NCI-H2107 (cell line): ENCODE measurements around the gene DCANP1.
"Not testable (repeated sequence)": the region's sequence is repeated elsewhere in the genome, so short reads cannot be mapped to it uniquely, and the experiment has no call there.

Experiments used
- DNase-seq: peaks from one replicate; lab custom pipeline; 2025; lab: John Stamatoyannopoulos, UW

The DCANP1 gene, protein sequence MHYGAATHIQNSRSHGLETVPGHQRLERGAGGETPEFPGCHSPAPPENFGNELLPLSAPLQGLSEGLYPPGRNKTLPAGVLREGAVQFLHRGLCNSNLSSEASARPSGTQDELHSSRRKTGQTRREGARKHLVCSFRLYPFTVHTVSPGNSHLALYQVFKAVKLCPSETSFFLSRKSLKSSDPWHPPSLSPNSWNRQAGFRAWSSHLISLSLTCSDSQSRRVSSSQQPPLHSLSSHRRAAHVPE

DNA sequence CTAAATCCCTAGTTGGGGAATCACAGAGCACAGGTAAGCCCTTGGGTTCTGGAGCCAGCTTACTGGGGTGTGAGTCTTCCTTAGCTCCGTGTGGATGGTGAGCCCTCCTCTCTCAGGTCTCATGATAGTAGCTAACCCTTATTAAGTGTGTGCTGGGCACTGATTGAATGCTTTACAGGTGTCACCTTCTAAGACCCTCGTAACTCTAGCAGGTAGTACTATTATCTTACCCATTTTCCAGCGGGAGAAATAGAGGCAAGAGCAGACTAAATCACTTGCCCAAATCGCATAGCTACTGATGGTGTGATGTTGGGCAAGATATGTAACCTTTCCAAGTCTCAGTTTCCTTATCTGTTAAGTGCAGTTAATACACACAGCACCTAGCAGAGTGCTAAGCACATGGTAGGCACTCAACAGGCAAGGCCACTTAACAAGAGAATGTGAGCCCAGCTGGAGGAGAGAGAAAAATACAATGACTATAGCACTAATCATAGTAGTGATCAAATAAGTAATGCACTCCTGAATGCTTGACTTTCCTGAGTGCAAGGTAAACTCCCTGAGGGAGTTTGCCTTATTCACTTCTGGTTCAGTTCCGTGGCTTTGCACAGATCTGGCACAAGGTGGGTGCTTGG, at the start of gene DCANP1:
DCANP1 (minus strand) TSS at position 51 of the 632 bp plus-strand sequence. CDS start 240 bp downstream, outside the sequence.
- DNase-seq = no peak

DNA sequence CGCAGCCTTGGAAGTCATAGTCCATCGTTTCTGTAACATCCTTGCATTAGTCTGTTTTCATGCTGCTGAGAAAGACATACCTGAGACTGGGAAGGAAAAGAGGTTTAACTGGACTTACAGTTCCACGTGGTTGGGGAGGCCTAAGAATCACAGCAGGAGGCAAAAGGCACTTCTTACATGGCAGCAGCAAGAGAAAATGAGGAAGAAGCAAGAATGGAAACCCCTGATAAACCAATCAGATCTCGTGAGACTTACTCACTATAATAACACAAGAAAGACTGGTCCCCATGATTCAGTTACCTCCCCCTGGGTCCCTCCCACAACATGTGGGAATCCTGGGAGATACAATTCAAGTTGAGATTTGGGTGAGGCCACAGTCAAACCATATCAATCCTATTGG, 48.4 kb upstream of the DCANP1 start:
- not testable (repeated sequence) for DNase-seq

DNA sequence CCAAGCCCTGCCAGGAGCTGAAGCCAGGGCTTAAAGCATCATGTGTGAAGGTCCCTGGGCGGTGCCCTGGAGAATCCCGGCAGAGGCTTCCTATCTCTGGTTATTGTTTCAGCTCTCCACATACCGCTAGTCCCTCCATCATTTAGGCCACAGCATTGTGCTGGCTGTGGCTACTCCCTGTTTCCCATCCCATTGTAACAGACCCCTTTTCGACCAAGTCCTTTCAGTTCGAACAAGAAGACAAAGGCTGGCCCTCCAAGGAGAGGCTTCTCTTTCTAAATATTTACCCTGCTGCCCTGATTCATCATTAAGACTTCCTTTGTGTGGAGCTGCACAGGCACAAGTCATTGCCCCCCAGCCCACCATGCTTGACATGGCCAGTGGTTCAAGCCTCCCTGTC, 47.0 kb upstream of the DCANP1 start:
- DNase-seq = no peak

DNA sequence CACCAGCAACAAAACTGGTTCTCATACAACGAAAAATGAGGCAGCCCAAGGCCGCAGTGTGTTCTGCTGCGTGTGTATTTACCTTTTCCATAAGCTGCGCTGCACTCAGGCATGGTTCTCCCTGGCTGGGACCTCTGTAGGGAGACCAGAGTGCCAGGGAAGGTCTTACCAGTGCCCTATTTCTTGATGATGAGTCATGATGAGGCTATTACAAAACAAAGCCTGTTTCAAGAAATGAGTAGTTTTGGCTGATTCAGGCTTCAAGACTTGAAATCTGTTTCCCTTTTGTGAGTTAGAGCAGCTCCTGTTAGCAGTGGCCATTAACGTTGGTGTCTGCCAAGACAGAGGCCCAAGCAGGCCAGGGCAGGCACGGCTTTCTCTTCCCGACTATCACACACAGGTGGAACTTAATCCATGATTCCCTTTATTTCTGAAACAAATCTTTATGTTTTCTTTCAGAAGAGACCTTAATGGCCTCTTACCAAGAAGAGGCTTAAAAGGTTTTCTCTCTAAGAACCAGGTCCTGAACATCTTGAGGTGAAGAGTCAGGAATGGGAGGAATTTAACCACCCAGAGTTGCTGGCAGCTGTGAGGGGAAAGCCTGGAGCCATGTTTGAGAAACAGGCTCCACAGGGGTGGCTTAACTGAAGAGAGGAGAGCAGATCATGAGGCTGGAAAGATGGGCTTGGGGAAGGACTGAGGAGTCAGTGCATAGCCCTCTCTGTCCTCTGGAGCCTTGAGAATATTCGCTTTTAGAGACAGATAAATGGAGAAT, 46.4 kb upstream of the DCANP1 start:
- no peak for DNase-seq

DNA sequence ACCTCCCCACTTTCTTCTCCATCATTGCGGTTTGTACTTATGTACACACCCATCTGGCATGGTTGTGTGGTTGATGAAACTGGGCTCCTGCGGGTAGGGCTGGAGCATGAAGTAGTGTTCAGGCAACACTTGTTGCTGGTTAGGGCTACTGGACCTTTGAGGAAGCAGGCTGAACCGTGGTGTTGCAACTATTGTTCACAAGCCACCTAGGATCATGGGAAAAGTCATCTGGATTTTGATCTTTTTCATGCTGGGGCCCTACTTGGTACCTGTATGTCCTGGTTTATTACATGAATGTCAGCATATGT, 45.1 kb upstream of the DCANP1 start:
- no peak for DNase-seq

DNA sequence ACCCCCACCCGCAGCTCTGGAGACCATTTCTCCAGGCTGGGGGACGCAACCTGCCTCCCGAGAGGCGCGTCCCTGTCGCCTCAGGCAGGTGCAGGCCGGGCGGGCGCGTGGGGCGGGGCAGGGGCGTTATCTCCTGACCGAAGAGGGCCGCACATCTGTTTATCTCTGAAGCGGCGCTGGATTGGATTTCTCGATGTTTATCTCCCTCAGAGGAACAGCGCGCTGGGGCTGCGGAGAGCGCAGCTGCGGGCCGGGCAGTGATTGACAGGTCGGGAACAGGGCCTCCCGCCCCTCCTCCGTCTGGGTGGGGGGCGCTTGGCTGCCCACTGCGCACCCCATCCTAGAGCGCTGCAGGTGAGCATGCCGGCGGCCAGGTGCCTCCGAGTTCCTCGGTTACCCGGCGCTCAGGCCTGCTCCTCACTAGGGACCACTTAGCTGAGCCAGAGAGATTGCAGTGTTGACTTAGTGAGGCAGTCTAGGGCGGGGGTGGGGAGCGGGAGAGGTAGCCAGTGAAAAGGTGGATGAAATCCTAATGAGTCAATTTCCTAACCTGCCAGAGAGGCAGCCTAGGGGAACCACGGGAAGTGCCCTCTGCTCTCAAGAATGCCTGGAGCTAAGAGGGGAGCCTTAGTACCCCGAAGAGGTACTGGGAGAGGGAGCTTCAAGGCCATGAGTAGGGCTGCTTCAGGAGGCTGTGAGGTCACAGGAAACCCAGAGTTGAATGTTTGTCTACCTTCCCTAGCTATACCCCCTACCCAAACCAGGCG, 44.6 kb upstream of the DCANP1 start:
- DNase-seq = peak; percentile 74

DNA sequence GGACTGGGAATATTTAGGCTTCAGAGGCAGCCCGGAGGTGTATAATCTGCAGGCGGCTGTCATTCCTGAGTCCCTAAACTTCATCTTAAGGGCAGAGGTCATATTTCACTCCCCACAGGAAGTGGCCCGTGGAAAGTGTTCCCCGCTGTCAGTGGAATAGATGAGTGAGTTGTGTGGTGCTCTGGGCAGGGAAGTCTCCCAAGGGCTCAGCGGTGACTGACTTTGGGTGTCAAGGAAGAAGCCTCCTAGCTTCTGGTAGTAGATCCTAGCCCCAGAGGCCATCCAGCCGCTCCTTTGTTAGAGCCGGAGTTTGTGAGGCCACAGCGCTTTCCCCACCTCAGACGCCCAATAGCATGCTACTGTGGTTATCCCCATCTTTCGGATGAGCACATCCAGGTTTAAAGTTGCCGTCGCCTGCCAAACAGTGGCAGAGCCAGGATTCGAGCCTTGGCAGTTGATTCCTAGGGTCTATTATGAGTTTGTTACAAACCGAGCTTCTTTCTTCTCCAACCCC, 43.9 kb upstream of the DCANP1 start:
- no peak for DNase-seq

DNA sequence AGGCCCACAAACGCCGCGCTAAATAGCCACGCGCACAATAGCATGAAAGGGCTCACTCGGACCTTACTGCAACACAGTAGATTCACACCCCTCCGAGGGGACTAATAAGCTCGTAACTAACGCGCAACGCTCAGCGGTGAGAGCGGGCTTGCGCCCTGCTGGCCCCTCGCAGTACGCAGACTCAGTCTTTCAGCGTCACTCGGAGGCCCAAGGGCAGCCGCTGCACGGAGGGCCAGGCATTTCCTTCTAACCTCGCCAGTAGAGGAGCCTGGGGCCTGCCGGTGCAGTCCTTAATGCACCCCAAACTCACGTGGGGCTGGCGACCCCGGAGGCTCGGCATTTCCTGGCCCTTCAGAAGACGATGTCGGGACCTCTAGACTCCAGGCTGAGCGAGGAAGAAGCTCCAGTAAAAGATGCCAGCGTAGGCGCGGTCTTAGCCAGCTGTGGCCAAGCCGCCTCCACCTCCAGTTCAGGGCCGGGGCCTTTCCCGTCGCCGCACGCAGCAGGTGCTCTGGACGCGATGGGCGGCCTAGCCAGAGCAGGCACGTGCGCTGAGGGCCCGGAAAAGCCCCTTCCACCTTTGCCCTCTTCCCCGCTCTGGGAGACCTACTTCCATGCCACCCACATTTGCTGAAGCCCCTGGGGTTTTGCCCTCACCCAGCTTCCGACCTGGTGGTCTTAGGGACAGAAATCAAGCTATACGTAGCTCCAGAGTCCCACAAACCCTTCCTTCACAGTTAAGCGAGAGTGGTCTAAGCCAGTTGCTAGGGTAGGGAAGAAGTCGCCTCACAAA, 43.3 kb upstream of the DCANP1 start:
- no peak for DNase-seq

DNA sequence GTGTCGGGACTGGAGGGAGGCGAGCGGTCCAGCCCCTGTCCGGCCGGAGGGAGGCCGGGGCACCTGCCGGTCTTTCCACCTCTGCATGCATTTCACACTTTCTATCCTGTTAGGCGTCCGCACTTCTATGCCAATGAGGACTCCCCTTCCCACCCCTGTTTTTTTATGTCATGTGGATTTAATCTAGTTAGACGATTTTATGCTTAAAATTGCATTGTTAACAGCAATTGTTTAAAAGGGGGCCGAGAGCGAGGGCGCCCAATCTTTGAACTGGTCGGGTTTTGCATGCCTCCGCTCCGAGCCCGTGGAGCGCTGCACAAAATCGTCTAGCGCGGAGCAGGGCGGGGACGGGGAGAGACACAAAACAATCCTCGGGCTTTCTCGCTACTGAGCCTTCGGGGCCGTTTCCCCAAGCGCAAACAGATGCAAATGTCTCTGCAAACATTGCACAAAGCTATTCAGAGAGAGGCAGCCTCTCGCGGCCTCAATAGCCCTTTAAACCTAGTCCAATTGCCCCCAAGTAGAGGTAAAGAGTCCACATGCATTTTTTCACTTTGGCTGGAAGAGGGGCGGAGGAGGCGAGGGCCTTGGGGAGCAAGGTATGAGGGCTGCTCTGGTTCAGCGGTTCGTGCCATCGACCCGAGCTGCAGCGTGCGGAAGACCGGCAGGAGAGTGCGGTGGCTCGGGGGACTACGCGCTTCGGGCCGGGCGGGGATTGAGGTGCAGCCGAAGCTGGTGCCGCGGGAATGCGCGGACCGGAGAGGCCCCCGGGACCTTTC, 42.5 kb upstream of the DCANP1 start:
- no peak for DNase-seq

DNA sequence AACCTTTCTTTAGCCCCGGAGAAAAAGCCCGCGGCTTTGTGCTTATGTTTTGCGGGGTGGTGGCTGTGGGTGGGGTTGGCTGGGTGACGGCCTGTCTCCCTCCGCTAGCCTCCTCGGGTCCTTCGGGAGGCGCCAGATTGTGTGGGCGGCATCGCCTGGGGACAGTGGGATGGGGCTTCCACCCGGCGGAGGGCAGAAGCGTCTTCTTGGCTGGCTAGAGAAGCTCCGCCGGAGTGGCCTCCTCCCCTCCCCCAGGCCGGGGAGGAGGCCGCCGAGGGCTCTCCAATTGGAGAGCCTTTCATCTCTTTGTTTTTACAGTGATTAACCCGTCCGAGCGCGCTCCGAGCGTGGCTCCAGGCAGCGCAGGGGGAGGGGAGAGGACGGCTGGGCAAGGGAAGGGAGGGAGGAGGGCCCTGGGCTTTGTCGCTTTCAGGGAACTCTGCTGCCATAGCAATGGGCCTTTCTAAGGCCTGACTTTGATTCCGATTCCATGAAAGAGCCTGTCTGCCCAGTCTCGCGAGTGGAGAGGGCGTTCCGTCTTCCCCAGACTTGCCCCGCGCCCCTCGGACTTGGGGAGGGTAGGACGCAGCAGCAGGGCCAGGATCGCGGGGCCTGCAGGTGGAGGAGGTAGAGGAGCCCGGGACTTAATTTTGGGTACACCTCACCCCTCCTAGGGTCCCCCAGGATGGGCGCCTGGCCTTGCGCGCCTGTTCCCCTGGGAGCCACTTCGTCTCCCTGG, 41.7 kb upstream of the DCANP1 start:
- DNase-seq = peak; percentile 56

DNA sequence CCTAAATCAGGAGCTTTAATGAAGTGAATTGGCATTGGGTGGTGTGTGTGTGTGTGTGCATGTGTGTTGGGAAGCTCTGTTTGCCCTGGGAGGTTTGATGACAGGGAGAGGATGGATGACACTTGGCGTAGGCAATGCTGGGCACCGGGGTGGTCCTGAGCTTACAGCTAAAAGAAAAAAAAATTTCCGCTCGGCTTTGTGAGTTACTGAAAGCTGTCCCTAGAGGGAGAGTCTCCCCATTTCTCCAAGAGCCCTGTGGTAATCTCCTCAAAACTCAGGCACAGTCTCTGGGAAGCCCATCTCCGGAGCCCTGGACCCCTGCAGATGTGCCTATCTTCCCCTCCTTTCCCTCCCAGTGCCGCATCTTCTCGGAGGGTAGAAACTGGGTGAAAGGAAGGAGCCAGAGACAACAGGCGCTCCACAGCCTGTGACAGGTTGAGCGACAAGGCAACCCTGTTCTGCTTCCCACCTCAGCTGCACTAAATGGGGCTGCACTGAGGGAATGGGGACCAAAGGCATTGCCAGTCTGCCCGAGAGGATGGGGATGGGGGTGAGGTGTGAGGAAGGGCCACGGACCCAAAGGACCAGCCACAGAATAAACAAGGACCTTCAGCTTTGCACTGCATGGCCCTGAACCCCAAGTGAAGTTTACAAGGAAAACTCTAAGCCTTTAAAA, 40.8 kb upstream of the DCANP1 start:
- DNase-seq = no peak

DNA sequence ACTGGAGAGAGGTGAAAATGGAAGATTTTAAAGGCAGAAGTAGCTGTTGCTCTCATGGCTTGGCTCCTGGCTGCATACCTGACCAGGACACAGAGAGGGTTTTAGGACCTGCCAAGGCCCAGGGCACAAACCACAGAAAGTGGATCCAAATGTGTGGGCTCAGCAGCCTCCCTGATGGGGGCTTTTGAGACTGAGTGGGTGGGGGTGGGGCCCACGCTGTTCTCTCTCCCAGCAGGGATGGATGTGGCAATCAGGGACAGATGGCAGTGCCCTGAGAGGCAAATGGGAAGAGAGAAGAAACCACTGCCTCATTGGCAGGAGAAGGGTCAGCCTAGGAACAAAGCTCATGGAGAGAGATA, 39.9 kb upstream of the DCANP1 start:
- no peak for DNase-seq

DNA sequence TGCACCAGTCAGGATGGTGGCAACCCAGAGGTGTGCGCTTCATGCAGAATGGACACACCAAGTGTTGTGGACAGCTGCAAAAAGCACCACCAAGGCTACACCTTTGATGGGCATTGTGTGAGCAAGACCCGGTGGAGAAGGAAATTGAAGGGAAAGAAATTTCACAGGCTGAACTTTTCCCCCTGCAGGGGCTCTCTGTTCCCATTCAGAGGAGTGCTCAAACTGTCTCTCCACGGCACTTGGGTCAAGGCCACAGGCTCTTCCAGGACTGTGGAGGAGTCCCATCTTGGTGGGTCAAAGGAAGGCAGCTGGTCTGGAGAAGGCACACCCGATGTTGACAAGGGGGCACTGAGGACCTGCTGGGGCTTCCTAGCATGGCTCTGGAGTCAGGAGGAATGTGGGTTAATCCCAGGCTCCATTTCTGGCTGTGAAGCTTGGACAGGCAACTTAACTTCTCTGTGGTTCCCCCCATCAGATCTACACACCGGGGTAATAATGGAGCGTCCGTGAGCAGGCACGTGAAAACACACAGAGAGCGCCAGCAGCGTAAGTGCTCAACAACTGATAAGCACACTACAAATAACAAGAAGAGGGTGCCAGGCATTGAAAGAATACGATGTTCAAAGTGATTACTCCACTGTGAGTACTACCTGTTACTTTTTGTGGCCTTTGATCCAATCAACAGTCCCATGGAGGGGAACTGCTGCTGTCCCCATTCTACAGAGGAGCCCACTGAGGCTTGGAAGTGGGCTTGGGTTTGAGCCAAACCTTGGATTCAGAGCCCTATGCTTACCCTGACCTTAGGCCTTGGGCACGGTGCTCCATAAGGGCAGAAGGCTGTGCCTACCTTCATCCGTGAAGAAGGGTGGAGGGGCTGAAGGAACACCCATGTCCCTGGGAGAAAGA, 39.2 kb upstream of the DCANP1 start:
- no peak for DNase-seq

DNA sequence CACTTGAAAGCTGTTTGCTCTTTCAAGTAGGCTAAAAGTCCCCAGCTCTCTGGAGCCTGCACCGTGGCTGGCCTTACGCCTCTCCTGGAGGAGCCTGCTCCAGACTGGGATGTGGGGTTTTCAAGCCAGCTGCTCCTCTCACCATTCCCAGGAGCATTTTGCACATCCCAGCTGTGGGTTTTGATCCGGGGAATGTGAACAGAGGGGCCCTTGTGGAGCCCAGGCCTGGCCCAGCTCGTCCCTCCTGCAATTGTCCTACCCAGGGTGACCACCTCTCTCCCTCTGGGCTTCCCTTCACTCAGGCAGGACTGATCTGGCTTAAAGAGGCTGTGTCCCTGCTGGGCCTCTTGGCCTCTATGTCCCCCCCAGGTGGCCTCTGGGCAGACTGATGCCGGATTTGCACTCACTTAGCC, 37.5 kb upstream of the DCANP1 start:
- DNase-seq = peak; percentile 66

DNA sequence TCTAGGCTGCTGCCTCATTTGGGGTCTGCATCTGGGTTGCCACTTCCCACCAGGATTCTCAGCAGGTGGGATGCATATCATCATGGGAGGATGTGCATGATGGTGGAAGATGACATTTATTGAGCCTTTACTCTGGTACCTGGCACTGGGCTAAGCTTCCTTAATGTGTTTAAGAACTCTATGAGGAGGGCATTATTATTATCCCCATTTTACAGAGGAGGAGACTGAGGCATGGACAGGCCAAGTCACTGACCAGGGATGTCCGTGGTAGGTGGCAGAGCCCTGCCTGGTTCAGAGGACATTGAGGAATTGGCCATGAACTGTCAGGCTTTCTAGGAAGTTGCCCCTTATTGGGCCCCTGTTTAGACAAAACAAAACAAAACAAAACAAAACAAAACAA, 36.1 kb upstream of the DCANP1 start:
- no peak for DNase-seq

DNA sequence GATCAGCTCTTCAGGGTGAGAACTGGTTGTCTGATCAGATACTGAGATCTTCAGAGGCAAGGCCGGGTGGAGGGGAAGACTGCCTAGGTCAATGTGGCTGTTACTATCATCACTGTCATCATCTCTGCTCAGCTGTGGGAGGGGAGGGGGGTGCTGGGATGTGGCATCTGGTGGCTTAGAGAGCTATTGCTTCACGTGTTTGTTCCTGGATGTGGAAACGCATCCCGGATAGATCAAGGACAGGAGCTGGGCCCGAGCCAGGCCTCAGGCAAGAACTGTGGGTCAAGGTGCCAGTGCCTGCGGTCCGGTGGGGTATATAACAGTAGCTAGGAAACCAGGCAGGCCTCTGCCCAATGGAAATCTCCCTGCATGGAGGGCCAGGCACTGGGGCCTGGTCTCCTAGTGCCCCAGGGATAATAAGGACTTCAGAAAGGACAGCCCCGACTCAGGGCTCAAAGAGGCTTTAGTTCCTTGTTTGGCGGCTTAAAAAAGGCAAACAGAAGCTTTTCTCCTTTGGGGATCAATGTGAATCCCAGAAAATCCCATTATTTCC, 35.3 kb upstream of the DCANP1 start:
- DNase-seq = no peak

DNA sequence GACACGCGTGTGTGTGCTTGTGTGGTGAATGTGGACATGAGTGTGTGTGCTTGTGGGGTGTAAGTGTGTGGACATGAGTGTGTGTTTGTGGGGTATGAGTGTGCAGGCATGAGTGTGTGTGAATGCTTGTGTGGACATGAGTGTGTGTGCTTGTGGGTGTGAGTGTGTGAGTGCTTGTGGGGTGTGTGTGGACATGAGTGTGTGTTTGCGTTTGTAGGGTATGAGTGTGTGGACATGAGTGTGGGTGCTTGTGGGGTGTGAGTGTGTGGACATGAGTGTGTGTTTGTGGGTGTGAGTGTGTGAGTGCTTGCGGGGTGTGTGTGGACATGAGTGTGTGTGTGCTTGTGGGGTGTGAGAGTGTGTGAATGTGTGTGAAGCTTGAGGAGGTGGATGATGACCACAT, 34.8 kb upstream of the DCANP1 start:
- no peak for DNase-seq

DNA sequence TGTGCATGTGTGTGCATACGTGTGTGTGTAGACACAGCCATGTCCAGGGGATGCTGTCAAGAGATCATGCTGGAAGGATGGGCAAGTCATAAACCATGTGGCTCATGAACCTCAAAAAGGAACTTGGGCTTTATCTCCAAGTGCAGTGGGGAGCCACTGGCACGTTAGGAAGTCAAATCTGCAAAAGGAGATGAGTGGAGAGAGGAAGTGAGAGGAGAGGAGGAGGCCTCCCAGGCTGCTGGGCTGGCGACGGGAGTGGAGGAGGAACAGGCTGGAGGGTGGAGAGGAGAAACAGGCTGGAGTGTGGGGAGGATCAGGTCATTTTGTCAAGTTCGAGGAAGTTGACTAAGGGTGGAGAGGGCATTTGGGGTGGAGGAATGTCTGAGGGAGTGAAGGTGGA, 34.2 kb upstream of the DCANP1 start:
- no peak for DNase-seq
